ENCODE measurements around the gene GSTT4. TPM values are rescaled to one million over a fixed set of nuclear protein-coding genes. Genes with fewer than 3 reads are reported as not detected.

GSTT4 gene
- total and polyA plus RNA-seq, 2 experiments from 2014 or later: not detected

GRCh38 chr22:24006207-24006913 is 1.1 kb upstream of the GSTT4 start:
- H3K27me3 ChIP-seq: no peaks in the 10 kb centered on the region
- no peaks in the 10 kb centered on the region for H3K9me2 ChIP-seq (replicated peaks; ENCODE audit: insufficient read depth)
- H3K27ac ChIP-seq: no peak overlapping the region
- H2AFZ ChIP-seq: no peak overlapping the region
- H3K36me3 ChIP-seq (replicated peaks; ENCODE audit: insufficient read depth, low read depth): no peaks in the 10 kb centered on the region
- TF ChIP-seq, protein P1, sequence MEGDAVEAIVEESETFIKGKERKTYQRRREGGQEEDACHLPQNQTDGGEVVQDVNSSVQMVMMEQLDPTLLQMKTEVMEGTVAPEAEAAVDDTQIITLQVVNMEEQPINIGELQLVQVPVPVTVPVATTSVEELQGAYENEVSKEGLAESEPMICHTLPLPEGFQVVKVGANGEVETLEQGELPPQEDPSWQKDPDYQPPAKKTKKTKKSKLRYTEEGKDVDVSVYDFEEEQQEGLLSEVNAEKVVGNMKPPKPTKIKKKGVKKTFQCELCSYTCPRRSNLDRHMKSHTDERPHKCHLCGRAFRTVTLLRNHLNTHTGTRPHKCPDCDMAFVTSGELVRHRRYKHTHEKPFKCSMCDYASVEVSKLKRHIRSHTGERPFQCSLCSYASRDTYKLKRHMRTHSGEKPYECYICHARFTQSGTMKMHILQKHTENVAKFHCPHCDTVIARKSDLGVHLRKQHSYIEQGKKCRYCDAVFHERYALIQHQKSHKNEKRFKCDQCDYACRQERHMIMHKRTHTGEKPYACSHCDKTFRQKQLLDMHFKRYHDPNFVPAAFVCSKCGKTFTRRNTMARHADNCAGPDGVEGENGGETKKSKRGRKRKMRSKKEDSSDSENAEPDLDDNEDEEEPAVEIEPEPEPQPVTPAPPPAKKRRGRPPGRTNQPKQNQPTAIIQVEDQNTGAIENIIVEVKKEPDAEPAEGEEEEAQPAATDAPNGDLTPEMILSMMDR (IDR thresholded peaks at IDR 0.05; ENCODE audit: poor library complexity): no peak
- TF ChIP-seq EZH2 (IDR thresholded peaks at IDR 0.05; ENCODE audit: borderline replicate concordance): no peak
- no peaks in the 10 kb centered on the region for H3K9me3 ChIP-seq (ENCODE audit: low read depth)
- DNase-seq (ENCODE audit: low spot score): no peak
- no peaks in the 10 kb centered on the region for H3K4me1 ChIP-seq (ENCODE audit: insufficient read depth)
- H4K20me1 ChIP-seq (ENCODE audit: insufficient read depth, poor library complexity, severe bottlenecking): no peaks in the 10 kb centered on the region
- H3K79me2 ChIP-seq: no peaks in the 10 kb centered on the region
- H3K4me2 ChIP-seq: no peak overlapping the region
- H3K4me3 ChIP-seq: no peak overlapping the region
- 83% methylated on average over 10 of the region's 10 CpGs for WGBS (ENCODE audit: low lambda C conversion rate, missing lambda C conversion rate)

GRCh38 chr22:24003887-24004286 is 1.4 kb downstream of the GSTT4 start:
- Histone ChIP-seq H3K9me2 (replicated peaks; ENCODE audit: insufficient read depth) (no peaks in the 10 kb centered on the region), H3K9me3 (ENCODE audit: low read depth) (no peaks in the 10 kb centered on the region), H3K36me3 (replicated peaks; ENCODE audit: insufficient read depth, low read depth) (no peaks in the 10 kb centered on the region), H4K20me1 (ENCODE audit: insufficient read depth, poor library complexity, severe bottlenecking) (no peaks in the 10 kb centered on the region), H3K4me3 (no peak overlapping the region), H2AFZ (no peak overlapping the region), H3K4me2 (no peak overlapping the region), H3K79me2 (no peaks in the 10 kb centered on the region), H3K4me1 (ENCODE audit: insufficient read depth) (no peaks in the 10 kb centered on the region), H3K27ac (no peak overlapping the region), H3K27me3 (no peaks in the 10 kb centered on the region)
- no peak for TF ChIP-seq EZH2phosphoT487 (IDR thresholded peaks at IDR 0.05; ENCODE audit: low read depth, severe bottlenecking, unreplicated experiment)
- no peak for DNase-seq (ENCODE audit: low spot score)
- 87% methylated on average over 9 of the region's 9 CpGs for WGBS (ENCODE audit: low lambda C conversion rate, missing lambda C conversion rate)

- Histone ChIP-seq H3K9me3 (ENCODE audit: low read depth) (no peaks in the 10 kb centered on the region), H4K20me1 (ENCODE audit: insufficient read depth, poor library complexity, severe bottlenecking) (no peaks in the 10 kb centered on the region), H2AFZ (no peak overlapping the region), H3K4me1 (ENCODE audit: insufficient read depth) (no peaks in the 10 kb centered on the region), H3K27me3 (no peaks in the 10 kb centered on the region), H3K36me3 (replicated peaks; ENCODE audit: insufficient read depth, low read depth) (no peaks in the 10 kb centered on the region), H3K9me2 (replicated peaks; ENCODE audit: insufficient read depth) (no peaks in the 10 kb centered on the region), H3K4me3 (no peak overlapping the region), H3K27ac (no peak overlapping the region), H3K79me2 (no peaks in the 10 kb centered on the region), H3K4me2 (no peak overlapping the region)
- DNase-seq (ENCODE audit: low spot score): no peak
- TF ChIP-seq EZH2phosphoT487 (IDR thresholded peaks at IDR 0.05; ENCODE audit: low read depth, severe bottlenecking, unreplicated experiment): no peak
- no peak for TF ChIP-seq EZH2 (IDR thresholded peaks at IDR 0.05; ENCODE audit: borderline replicate concordance)
- TF ChIP-seq, protein P1 (IDR thresholded peaks at IDR 0.05; ENCODE audit: poor library complexity): no peak
- WGBS (ENCODE audit: low lambda C conversion rate, missing lambda C conversion rate): 76% methylated on average over 5 of the region's 5 CpGs
Measured at GRCh38 chr22:24002851-24003250, 2.4 kb downstream of the GSTT4 start.

GRCh38 chr22:24002272-24002671 is 3.0 kb downstream of the GSTT4 start:
- TF ChIP-seq EZH2 (IDR thresholded peaks at IDR 0.05; ENCODE audit: borderline replicate concordance) (no peak), EZH2phosphoT487 (IDR thresholded peaks at IDR 0.05; ENCODE audit: low read depth, severe bottlenecking, unreplicated experiment) (no peak)
- TF ChIP-seq, protein P1 (IDR thresholded peaks at IDR 0.05; ENCODE audit: poor library complexity): no peak
- no peaks in the 10 kb centered on the region for H3K9me3 ChIP-seq (ENCODE audit: low read depth)
- H3K4me1 ChIP-seq (ENCODE audit: insufficient read depth): no peaks in the 10 kb centered on the region
- H3K4me3 ChIP-seq: no peak overlapping the region
- WGBS (ENCODE audit: low lambda C conversion rate, missing lambda C conversion rate): 90% methylated on average over 10 of the region's 10 CpGs
- H2AFZ ChIP-seq: no peak overlapping the region
- H3K36me3 ChIP-seq (replicated peaks; ENCODE audit: insufficient read depth, low read depth): no peaks in the 10 kb centered on the region
- no peaks in the 10 kb centered on the region for H4K20me1 ChIP-seq (ENCODE audit: insufficient read depth, poor library complexity, severe bottlenecking)
- no peak overlapping the region for H3K4me2 ChIP-seq
- no peak for DNase-seq (ENCODE audit: low spot score)
- no peaks in the 10 kb centered on the region for H3K9me2 ChIP-seq (replicated peaks; ENCODE audit: insufficient read depth)
- no peaks in the 10 kb centered on the region for H3K79me2 ChIP-seq
- H3K27me3 ChIP-seq: no peaks in the 10 kb centered on the region
- H3K27ac ChIP-seq: no peak overlapping the region

Data from hepatocyte (in vitro differentiated cells).